DMS53 treated with DMSO at 0.1 percent for 48 hours (cell line): ENCODE measurements around the gene PHF19.

Experiments
- DNase-seq: peaks from one replicate; lab custom pipeline; 2025; ENCODE audit not compliant: unreplicated experiment; lab: John Stamatoyannopoulos, UW

PHF19 gene

GRCh38 chr9:120876842-120877240 lies at the start of gene PHF19:
Gene PHF19, minus strand, starts transcription at chr9:120877188. Its CDS starts 2,447 bp downstream, at chr9:120874741.
- no peak for DNase-seq

GRCh38 chr9:120926397-120926928 lies 49.5 kb upstream of the PHF19 start, which contains the start of gene TRAF1:
Gene TRAF1, minus strand, starts transcription at chr9:120926796. Its CDS starts 721 bp downstream, at chr9:120926075.
- DNase-seq: no peak

GRCh38 chr9:120925535-120926396 lies 48.8 kb upstream of the PHF19 start:
- no peak for DNase-seq

- DNase-seq: no peak
Measured at GRCh38 chr9:120924698-120925534, 47.9 kb upstream of the PHF19 start.

GRCh38 chr9:120923620-120924328 lies 46.8 kb upstream of the PHF19 start:
- DNase-seq: no peak

GRCh38 chr9:120922404-120923195 lies 45.6 kb upstream of the PHF19 start:
- no peak for DNase-seq

- DNase-seq: no peak
Measured at GRCh38 chr9:120921661-120922181, 44.7 kb upstream of the PHF19 start.

- no peak for DNase-seq
Measured at GRCh38 chr9:120920806-120921178, 43.8 kb upstream of the PHF19 start.

- no peak for DNase-seq
Measured at GRCh38 chr9:120919843-120920805, 43.1 kb upstream of the PHF19 start.

GRCh38 chr9:120918931-120919842 lies 42.2 kb upstream of the PHF19 start:
- DNase-seq: no peak

- DNase-seq: no peak
Measured at GRCh38 chr9:120917929-120918762, 41.2 kb upstream of the PHF19 start.

- DNase-seq: no peak
Measured at GRCh38 chr9:120916991-120917880, 40.2 kb upstream of the PHF19 start.

- DNase-seq: no peak
Measured at GRCh38 chr9:120916588-120916987, 39.6 kb upstream of the PHF19 start.

- DNase-seq: no peak
Measured at GRCh38 chr9:120915854-120916470, 39.0 kb upstream of the PHF19 start.

- no peak for DNase-seq
Measured at GRCh38 chr9:120914953-120915352, 38.0 kb upstream of the PHF19 start.
